Activated CD4-positive, alpha-beta memory T cell treated with anti-CD3 and anti-CD28 coated beads, Interleukin-2, amount 10 ng/mL, durations not matched to agents 7 days and 5 days (primary cell): Measurements from ENCODE around the gene NLRP13. TPM values are rescaled to one million over a fixed set of nuclear protein-coding genes. Genes with fewer than 3 reads are reported as not detected.
"Not testable (repeated sequence)": the region's sequence is repeated elsewhere in the genome, so short reads cannot be mapped to it uniquely, and the experiment has no call there.

Experiments used
- CTCF ChIA-PET: fragments of 350-600 bp; sonication (Branson Sonifier 250); formaldehyde crosslinking; loops from one replicate; lab custom pipeline; 2021; ENCODE audit warnings: antibody characterized with exemption, inconsistent platforms; lab: Charles Lee
- POLR2A ChIA-PET: fragments of 350-600 bp; sonication (Branson Sonifier 250); formaldehyde crosslinking; loops from one replicate; lab custom pipeline; 2021; ENCODE audit warnings: antibody characterized with exemption; lab: Charles Lee
- DNase-seq: peaks from one replicate; pipeline ENCODE4 v3.0.0-alpha.2; 2020
- H3K27ac Mint-ChIP-seq: one replicate; pipeline ENCODE4 v1.8.0; 2021; ENCODE audit warnings: mild to moderate bottlenecking, mixed read lengths
- H3K27me3 Mint-ChIP-seq: one replicate; pipeline ENCODE4 v1.8.0; 2021; ENCODE audit warnings: mixed read lengths
- H3K36me3 Mint-ChIP-seq: one replicate; pipeline ENCODE4 v1.8.0; 2021; ENCODE audit warnings: low read depth, mixed read lengths
- H3K4me1 Mint-ChIP-seq: one replicate; pipeline ENCODE4 v1.8.0; 2021; ENCODE audit warnings: mixed read lengths
- H3K4me3 Mint-ChIP-seq: one replicate; pipeline ENCODE4 v1.8.0; 2021; ENCODE audit warnings: mild to moderate bottlenecking, mixed read lengths
- H3K9me3 Mint-ChIP-seq: one replicate; pipeline ENCODE4 v1.8.0; 2021; ENCODE audit warnings: mixed read lengths
- total RNA-seq, 2 experiments: library from RNA; stranded (reverse); gene quantifications; one replicate each; pipeline ENCODE4 v1.2.3, GENCODE V29; 2021

Gene NLRP13, protein sequence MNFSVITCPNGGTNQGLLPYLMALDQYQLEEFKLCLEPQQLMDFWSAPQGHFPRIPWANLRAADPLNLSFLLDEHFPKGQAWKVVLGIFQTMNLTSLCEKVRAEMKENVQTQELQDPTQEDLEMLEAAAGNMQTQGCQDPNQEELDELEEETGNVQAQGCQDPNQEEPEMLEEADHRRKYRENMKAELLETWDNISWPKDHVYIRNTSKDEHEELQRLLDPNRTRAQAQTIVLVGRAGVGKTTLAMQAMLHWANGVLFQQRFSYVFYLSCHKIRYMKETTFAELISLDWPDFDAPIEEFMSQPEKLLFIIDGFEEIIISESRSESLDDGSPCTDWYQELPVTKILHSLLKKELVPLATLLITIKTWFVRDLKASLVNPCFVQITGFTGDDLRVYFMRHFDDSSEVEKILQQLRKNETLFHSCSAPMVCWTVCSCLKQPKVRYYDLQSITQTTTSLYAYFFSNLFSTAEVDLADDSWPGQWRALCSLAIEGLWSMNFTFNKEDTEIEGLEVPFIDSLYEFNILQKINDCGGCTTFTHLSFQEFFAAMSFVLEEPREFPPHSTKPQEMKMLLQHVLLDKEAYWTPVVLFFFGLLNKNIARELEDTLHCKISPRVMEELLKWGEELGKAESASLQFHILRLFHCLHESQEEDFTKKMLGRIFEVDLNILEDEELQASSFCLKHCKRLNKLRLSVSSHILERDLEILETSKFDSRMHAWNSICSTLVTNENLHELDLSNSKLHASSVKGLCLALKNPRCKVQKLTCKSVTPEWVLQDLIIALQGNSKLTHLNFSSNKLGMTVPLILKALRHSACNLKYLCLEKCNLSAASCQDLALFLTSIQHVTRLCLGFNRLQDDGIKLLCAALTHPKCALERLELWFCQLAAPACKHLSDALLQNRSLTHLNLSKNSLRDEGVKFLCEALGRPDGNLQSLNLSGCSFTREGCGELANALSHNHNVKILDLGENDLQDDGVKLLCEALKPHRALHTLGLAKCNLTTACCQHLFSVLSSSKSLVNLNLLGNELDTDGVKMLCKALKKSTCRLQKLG
- not detected for total RNA-seq

DNA sequence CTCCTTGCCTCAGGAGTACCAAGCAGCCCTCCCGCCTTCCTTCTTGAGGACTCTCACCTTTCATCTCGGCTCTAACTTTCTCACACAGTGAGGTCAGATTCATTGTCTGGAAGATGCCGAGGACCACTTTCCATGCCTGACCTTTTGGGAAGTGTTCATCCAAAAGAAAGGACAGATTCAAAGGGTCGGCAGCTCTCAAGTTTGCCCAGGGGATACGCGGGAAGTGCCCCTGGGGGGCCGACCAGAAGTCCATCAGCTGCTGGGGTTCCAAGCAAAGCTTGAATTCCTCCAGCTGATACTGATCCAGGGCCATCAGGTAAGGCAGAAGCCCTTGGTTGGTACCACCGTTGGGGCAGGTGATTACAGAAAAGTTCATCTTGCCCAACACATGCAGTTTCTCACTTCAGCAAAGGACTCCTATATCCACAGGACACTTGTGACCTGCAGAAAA lies at the start of gene NLRP13:
NLRP13 (minus strand) TSS at position 401 of the 451 bp plus-strand sequence; CDS start at position 376, 25 bp downstream.
- no peaks in the 10 kb centered on the region for H3K27me3 Mint-ChIP-seq
- H3K36me3 Mint-ChIP-seq, result no peaks in the 10 kb centered on the region
- POLR2A ChIA-PET, result no interaction called here
- CTCF ChIA-PET, result no interaction called here
- peaks cover 33% of the 10 kb centered on the region for H3K9me3 Mint-ChIP-seq
- DNase-seq, result no peak
- H3K4me3 Mint-ChIP-seq, result no peak within 1 kb of the TSS
- H3K27ac Mint-ChIP-seq, result no peak within 1 kb of the TSS
- H3K4me1 Mint-ChIP-seq, result no peaks in the 10 kb centered on the region

DNA sequence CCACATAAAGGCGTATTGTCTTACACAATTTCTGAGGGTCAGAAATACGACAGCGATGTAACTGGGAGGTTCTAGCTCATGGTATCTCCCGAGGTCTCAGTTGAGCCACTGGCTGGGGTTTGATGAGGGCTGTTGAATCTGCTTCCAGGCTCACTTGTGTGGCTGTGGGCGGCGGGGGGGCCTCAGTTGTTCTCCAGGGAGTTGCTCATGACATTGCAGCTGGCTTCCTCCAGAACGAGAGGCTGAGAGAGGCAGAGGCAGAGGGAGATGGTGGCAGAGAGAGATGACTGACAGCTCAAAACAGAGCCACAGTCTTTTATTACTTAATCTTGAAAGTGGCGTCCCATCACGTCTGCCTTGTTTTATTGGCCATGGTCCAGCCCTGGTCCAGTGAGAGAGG lies 48.3 kb upstream of the NLRP13 start:
- Mint-ChIP-seq H3K4me1 (no peaks in the 10 kb centered on the region), H3K4me3 (no peak overlapping the region), H3K9me3 (peaks cover 24% of the 10 kb centered on the region), H3K27ac (no peak overlapping the region), H3K36me3 (no peaks in the 10 kb centered on the region), H3K27me3 (no peaks in the 10 kb centered on the region)
- CTCF ChIA-PET, result no interaction called here
- DNase-seq, result no peak
- POLR2A ChIA-PET, result no interaction called here

DNA sequence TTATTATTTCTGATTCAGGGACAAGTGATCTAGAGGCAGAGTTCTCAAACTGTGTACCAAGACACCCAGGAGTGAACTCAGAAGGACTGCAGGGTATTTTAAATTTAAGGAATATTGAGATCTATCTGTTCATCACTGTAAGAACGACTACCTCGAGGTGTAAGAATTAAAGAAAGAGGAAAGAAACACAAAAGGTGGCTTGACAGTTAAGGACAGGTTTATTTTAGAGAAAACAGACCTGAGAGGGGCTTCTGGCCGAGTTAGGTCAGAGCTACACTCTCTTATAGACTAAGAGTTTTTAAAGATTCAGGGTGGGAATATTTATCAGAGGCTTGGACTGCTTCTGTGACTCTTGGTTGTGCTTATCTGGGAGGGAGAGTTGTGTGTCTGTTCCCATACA lies 41.8 kb upstream of the NLRP13 start:
- H3K36me3 Mint-ChIP-seq, result no peaks in the 10 kb centered on the region
- no peak for DNase-seq
- no peaks in the 10 kb centered on the region for H3K27me3 Mint-ChIP-seq
- H3K4me1 Mint-ChIP-seq, result no peaks in the 10 kb centered on the region
- CTCF ChIA-PET, result no interaction called here
- H3K27ac Mint-ChIP-seq, result no peak overlapping the region
- no peak overlapping the region for H3K4me3 Mint-ChIP-seq
- H3K9me3 Mint-ChIP-seq, result peaks cover 21% of the 10 kb centered on the region
- POLR2A ChIA-PET, result no interaction called here

DNA sequence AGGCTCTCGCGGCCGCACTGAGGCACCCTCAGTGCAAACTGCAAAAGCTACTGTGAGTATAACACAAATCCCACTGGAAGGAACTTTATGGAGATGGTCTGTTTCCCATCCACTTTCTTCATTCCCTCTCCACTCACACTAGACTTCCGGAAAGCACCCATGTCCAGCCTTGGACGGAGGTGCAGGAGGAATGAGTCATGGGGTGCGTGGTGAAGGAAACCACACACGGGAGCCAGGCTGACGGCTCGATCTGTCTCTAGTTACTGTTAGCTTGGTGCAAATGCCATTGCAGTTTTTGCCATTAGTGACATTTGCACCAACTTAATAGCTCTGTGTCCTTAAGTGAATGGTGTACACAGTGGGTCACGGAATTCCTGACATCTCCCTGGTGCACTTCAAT lies 30.1 kb upstream of the NLRP13 start:
- Mint-ChIP-seq H3K27ac (no peak overlapping the region), H3K4me1 (no peaks in the 10 kb centered on the region), H3K9me3 (peaks cover 16% of the 10 kb centered on the region), H3K36me3 (no peaks in the 10 kb centered on the region), H3K4me3 (no peak overlapping the region), H3K27me3 (no peaks in the 10 kb centered on the region)
- CTCF ChIA-PET, result no interaction called here
- POLR2A ChIA-PET, result no interaction called here
- DNase-seq, result no peak

DNA sequence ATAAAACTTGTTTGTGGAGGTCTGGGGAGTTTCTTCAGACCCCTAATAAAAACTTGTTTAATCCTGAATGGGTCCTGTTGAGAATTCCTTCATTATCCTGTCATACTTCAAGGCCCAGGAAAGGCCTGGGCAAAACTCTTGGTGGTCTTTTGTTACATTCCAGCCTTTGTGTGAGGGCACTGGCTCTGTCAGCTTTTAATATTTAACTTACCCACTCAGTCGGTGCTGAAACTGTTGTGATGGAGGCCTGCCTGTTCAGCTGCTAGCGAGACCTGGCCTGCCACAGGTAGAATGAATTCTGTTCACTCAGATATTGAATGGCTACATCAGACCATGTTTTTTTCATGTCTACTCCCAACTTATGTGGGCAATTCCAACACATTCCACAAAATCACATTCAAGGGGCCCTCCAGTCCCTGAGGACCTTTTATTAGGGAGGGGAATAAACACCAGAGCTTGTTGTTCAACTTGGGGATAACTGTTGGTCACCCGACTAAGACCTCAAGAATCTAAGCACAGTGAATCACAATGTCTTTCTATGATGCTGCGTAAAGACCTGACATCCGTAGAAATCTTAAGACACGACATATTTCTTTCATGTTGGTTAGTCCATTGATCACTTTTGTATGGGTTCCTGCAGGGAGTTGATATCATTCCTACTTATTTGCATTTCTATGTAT lies 28.0 kb upstream of the NLRP13 start:
- Mint-ChIP-seq H3K4me3 (no peak overlapping the region), H3K27ac (no peak overlapping the region), H3K9me3 (peaks cover 13% of the 10 kb centered on the region), H3K4me1 (no peaks in the 10 kb centered on the region), H3K36me3 (no peaks in the 10 kb centered on the region), H3K27me3 (no peaks in the 10 kb centered on the region)
- POLR2A ChIA-PET, result no interaction called here
- CTCF ChIA-PET, result no interaction called here
- no peak for DNase-seq

DNA sequence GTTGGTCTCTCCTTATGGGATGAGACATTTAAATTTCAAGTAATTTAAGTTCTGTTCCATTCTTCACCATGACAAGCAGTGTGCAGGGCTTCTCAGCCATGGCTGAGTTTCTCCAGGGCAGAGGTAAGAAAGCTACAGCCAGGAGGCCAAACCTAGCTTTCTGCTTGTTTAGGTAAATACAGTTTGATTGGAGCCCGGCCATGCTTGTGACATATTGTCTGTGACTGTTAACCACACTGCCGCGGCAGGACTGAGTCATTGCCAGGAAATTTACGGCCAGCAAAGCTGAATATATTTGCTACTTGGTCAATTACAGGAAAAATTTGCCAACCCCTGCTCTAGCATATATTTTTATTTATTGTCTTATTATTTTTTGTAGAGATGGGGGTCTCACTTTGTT lies 26.2 kb upstream of the NLRP13 start:
- Mint-ChIP-seq H3K36me3 (no peaks in the 10 kb centered on the region), H3K4me3 (no peak overlapping the region), H3K9me3 (peaks cover 13% of the 10 kb centered on the region), H3K27ac (no peak overlapping the region), H3K27me3 (no peaks in the 10 kb centered on the region), H3K4me1 (no peaks in the 10 kb centered on the region)
- DNase-seq, result no peak
- ChIA-PET CTCF (no interaction called here), POLR2A (no interaction called here)

DNA sequence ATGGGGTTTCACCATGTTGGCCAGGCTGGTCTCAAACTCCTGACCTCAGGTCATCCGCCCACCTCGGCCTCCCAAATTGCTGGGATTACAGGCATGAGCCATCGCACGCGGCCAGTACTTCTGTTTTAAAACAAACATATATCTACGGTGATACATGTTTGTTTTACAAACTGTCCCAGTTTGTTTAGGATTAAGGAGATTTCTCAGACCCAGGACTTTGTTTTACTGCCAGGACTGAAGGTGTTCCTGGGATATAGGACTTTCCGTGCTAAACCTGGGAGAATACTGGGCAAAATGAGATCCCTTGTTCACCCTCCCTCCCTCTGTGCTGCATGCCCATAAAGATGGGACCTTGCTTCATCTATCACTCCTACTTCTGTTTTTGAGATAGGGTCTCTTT lies 24.3 kb upstream of the NLRP13 start:
- CTCF ChIA-PET, result no interaction called here
- no peak overlapping the region for H3K4me3 Mint-ChIP-seq
- DNase-seq, result no peak
- no peaks in the 10 kb centered on the region for H3K36me3 Mint-ChIP-seq
- H3K27me3 Mint-ChIP-seq, result no peaks in the 10 kb centered on the region
- POLR2A ChIA-PET, result no interaction called here
- H3K27ac Mint-ChIP-seq, result no peak overlapping the region
- no peaks in the 10 kb centered on the region for H3K4me1 Mint-ChIP-seq
- peaks cover 13% of the 10 kb centered on the region for H3K9me3 Mint-ChIP-seq

DNA sequence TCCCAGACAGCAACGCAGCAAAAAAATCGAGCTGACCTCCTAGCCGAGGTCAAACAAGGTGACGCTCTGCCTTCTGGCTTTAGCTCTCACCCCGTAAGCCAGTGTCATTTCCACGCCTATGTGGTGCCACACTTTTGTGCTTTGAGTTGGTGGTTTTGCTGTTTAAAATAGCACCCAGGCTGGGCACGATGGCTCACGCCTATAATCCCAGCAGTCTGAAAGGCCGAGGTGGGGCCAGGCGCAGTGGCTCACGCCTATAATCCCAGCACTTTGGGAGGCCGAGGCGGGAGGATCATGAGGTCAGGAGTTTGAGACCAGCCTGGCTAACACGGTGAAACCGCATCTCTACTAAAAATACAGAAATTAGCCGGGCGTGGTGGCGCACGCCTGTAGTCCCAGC lies 18.4 kb upstream of the NLRP13 start:
- H3K4me1 Mint-ChIP-seq, H3K27me3 Mint-ChIP-seq, CTCF ChIA-PET, DNase-seq, POLR2A ChIA-PET, H3K27ac Mint-ChIP-seq, H3K4me3 Mint-ChIP-seq, H3K36me3 Mint-ChIP-seq: not testable (repeated sequence)
- peaks cover 17% of the 10 kb centered on the region for H3K9me3 Mint-ChIP-seq

DNA sequence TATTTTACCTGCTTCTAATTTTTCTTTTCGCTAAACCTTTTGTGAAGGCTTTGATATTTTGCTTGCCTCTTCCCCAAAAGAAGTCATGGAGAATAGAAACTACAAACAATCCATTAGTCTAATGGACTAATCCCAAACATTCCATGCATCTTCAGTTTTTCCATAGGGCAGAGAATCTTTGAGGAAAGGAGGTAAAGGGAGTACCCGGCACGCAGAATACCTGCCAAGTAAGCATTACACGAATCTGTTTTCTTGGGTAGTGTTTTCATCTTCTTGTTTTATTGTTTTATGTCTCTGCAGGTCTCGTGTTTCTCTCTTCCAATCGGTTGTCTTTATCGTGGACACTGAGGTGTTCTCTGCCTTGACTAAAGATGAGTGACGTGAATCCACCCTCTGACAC lies 15.4 kb upstream of the NLRP13 start, which contains the start of gene NLRP8:
NLRP8 (plus strand) TSS at position 301 of the 400 bp plus-strand sequence.
- no peaks in the 10 kb centered on the region for H3K4me1 Mint-ChIP-seq

DNA sequence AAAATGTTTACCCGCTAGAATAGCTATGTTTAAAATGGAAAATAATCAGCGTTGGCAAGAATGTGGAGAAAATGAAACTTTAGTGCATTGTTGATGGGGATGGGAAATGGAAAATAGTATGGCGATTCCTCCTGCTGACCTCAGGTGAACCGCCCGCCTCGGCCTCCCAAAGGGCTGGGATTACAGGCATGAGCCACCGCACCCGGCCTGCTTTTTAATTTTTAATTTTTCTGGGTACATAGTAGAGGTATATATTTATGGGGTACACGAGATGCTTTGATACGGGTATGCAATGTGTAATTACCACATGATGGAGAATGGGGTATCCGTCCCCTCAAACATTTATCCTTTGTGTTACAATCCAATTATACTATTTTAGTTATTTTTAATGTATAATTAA lies 8.2 kb upstream of the NLRP13 start:
- no peak overlapping the region for H3K4me3 Mint-ChIP-seq
- H3K9me3 Mint-ChIP-seq, result peaks cover 40% of the 10 kb centered on the region
- H3K27ac Mint-ChIP-seq, result no peak overlapping the region
- ChIA-PET CTCF (no interaction called here), POLR2A (no interaction called here)
- H3K36me3 Mint-ChIP-seq, result no peaks in the 10 kb centered on the region
- H3K27me3 Mint-ChIP-seq, result no peaks in the 10 kb centered on the region
- H3K4me1 Mint-ChIP-seq, result no peaks in the 10 kb centered on the region
- no peak for DNase-seq

More for the DNA sequence above, 15.4 kb upstream of the NLRP13 start, which contains the start of gene NLRP8:
- Mint-ChIP-seq H3K27ac (no peak within 1 kb of the TSS), H3K36me3 (no peaks in the 10 kb centered on the region), H3K4me3 (no peak within 1 kb of the TSS), H3K9me3 (peaks cover 17% of the 10 kb centered on the region), H3K27me3 (no peaks in the 10 kb centered on the region)
- DNase-seq, result no peak
- ChIA-PET CTCF (no interaction called here), POLR2A (no interaction called here)

DNA sequence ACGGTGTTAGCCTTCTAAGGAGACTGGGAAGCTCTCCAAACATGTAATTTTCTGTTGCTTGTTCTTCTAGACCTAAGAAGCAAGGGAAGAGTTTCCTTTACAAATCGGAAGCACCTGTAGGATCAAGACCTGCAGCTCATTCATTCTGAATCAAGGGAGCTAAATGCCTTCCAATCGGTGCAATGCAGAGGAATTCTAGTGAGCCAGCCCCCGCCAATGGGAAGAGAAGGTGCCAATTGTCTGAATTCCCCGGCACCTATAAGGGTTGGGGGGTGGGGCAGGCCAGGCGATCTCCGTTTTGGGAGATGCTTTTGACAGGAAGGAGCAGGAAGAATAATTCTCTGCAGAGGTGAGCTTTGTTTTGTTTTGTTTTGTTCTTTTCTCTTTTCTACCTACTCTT lies 7.1 kb upstream of the NLRP13 start:
- no peak overlapping the region for H3K4me3 Mint-ChIP-seq
- no peaks in the 10 kb centered on the region for H3K36me3 Mint-ChIP-seq
- CTCF ChIA-PET, result no interaction called here
- no peaks in the 10 kb centered on the region for H3K4me1 Mint-ChIP-seq
- no peaks in the 10 kb centered on the region for H3K27me3 Mint-ChIP-seq
- H3K27ac Mint-ChIP-seq, result no peak overlapping the region
- DNase-seq, result no peak
- H3K9me3 Mint-ChIP-seq, result peaks cover 46% of the 10 kb centered on the region
- POLR2A ChIA-PET, result no interaction called here

DNA sequence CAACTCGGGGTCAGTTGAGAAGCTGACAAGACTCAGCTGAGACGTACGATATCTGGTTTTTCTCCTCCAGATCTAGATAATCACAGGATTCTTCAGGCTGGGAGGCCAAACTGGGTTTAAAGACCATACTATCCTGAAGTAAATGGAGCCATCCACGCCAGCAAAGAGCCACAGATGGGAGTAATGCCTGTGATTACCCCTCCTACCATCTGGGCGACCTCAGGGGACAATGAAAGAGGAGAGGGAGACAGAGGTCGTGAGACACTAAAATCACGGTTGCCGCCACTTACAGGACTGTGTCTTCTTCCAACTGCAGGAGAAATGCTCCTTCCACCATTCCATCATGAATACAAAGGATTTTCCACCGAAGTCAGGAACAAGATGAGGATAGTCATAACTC lies 3.1 kb upstream of the NLRP13 start:
- POLR2A ChIA-PET, result no interaction called here
- H3K9me3 Mint-ChIP-seq, result peaks cover 39% of the 10 kb centered on the region
- CTCF ChIA-PET, result no interaction called here

More for the DNA sequence above, 3.1 kb upstream of the NLRP13 start:
- DNase-seq, result no peak
- no peaks in the 10 kb centered on the region for H3K27me3 Mint-ChIP-seq
- no peaks in the 10 kb centered on the region for H3K36me3 Mint-ChIP-seq
- H3K27ac Mint-ChIP-seq, result no peak overlapping the region
- no peaks in the 10 kb centered on the region for H3K4me1 Mint-ChIP-seq
- no peak overlapping the region for H3K4me3 Mint-ChIP-seq
